ENCODE measurements around the gene RSBN1.

- TF ChIP-seq CTCF (IDR thresholded peaks at IDR 0.05) (no peak), POLR2A (IDR thresholded peaks at IDR 0.05) (no peak)
Observed at GRCh38 chr1:113751114-113751513, 61.2 kb downstream of the RSBN1 start.

Measured in body of pancreas (tissue), 4 donors.